Small intestine (tissue), 7 donors: ENCODE results near the gene ZNF608. TPM values are rescaled to one million over a fixed set of nuclear protein-coding genes. Genes with fewer than 3 reads are reported as not detected.
A peak's percentile ranks its signal among the peaks of the same experiment; 100 is the strongest.

Experiments
- DNase-seq, 2 donors: peaks; one replicate each; pipeline versions ENCODE4 v3.0.0 to v3.0.0-alpha.2; 2013
- FAIRE-seq: peaks from 2 replicates; lab custom pipeline; 2012; peaks lifted over from hg19 to GRCh38; lab: Jason Lieb, UNC
- H3K27ac ChIP-seq, 3 donors: one replicate each; pipeline ENCODE4 v1.5.1; 2013; ENCODE audit warnings: low read length in 2 of 3, mild to moderate bottlenecking in 2 of 3, control low read depth in 1 of 3, inconsistent platforms in 1 of 3, low read depth in 1 of 3, moderate library complexity in 1 of 3
- H3K27me3 ChIP-seq, 3 donors: one replicate each; pipeline ENCODE4 v1.6.1; 2013; ENCODE audit warnings: low read length in 3 of 3, inconsistent platforms in 1 of 3; ENCODE audit not compliant: control insufficient read depth in 3 of 3, insufficient read depth in 3 of 3
- H3K36me3 ChIP-seq, 3 donors: one replicate each; pipeline ENCODE4 v1.6.1; 2013; ENCODE audit warnings: low read length in 3 of 3, inconsistent platforms in 1 of 3, low read depth in 1 of 3, mild to moderate bottlenecking in 1 of 3, moderate library complexity in 1 of 3; ENCODE audit not compliant: control insufficient read depth in 3 of 3, insufficient read depth in 2 of 3
- H3K4me1 ChIP-seq, 3 donors: one replicate each; pipeline ENCODE4 v1.6.1; 2013; ENCODE audit warnings: low read length in 2 of 3, inconsistent platforms in 1 of 3, low read depth in 1 of 3, mild to moderate bottlenecking in 1 of 3, moderate library complexity in 1 of 3; ENCODE audit not compliant: control insufficient read depth in 3 of 3, insufficient read depth in 2 of 3
- H3K4me3 ChIP-seq, 3 donors: one replicate each; pipeline ENCODE4 v1.5.1; 2013; ENCODE audit warnings: low read length in 3 of 3, control low read depth in 1 of 3, inconsistent platforms in 1 of 3, low read depth in 1 of 3, mild to moderate bottlenecking in 1 of 3, moderate library complexity in 1 of 3
- H3K9me3 ChIP-seq, 2 donors: one replicate each; pipeline ENCODE4 v1.6.1; 2013; ENCODE audit warnings: low read depth in 1 of 2, low read length in 1 of 2; ENCODE audit not compliant: control insufficient read depth in 2 of 2, insufficient read depth in 1 of 2
- WGBS, 3 donors: extraction: QIAGEN DNeasy Blood & Tissue Kit; methylation state at CpG; one replicate each; pipeline ENCODE4 v1.1.7; 2013; 5-methylcytosine and 5-hydroxymethylcytosine counted together
- polyA plus RNA-seq, 4 donors: library from polyadenylated mRNA; stranded (reverse) in 3 of 4; unstranded in 1 of 4; fragments of 200-250 nt in 3 of 4; fragments of 120-200 nt in 1 of 4; gene quantifications; one replicate each; pipeline versions ENCODE4 v1.2.1 to v1.2.3, GENCODE V29; 2013
- donor health status: healthy with polysubstance abuse.
- donor health status: control.
- donor health status: control.
- donor health status: Bipolar disorder and iron deficiency.
- donor health status: healthy.

ZNF608 gene
- polyA plus RNA-seq, 4 donors: 5.7 to 47.1 (median 12.7) TPM

- H3K27ac ChIP-seq: peak overlapping the region in 1 of 3 donors; percentile 5
- DNase-seq (no peak), FAIRE-seq (no peak)
- H3K27me3 ChIP-seq: no peaks in the 10 kb centered on the region
- WGBS, 3 donors: 74 to 91% (median 87%) methylated on average over 1 of the region's 1 CpG
- H3K4me3 ChIP-seq: no peak overlapping the region
- peaks cover 0 to 6% (median 0%) of the 10 kb centered on the region in 3 donors for H3K36me3 ChIP-seq
- H3K4me1 ChIP-seq: peaks cover 2 to 37% (median 9%) of the 10 kb centered on the region in 3 donors
- no peaks in the 10 kb centered on the region for H3K9me3 ChIP-seq
Observed at GRCh38 chr5:124729720-124730359, 16.6 kb downstream of the ZNF608 start.

- H3K27me3 ChIP-seq: no peaks in the 10 kb centered on the region
- H3K4me3 ChIP-seq: no peak overlapping the region
- peak overlapping the region in 1 of 3 donors; percentile 12 for H3K27ac ChIP-seq
- H3K4me1 ChIP-seq: peaks cover 0 to 29% (median 8%) of the 10 kb centered on the region in 3 donors
- WGBS, 3 donors: 89 to 94% (median 92%) methylated on average over 5 of the region's 5 CpGs
- no peaks in the 10 kb centered on the region for H3K9me3 ChIP-seq
- FAIRE-seq (no peak), DNase-seq (no peak)
- H3K36me3 ChIP-seq: peaks cover 0 to 8% (median 0%) of the 10 kb centered on the region in 3 donors
Observed at GRCh38 chr5:124728968-124729332, 17.5 kb downstream of the ZNF608 start.

DNA sequence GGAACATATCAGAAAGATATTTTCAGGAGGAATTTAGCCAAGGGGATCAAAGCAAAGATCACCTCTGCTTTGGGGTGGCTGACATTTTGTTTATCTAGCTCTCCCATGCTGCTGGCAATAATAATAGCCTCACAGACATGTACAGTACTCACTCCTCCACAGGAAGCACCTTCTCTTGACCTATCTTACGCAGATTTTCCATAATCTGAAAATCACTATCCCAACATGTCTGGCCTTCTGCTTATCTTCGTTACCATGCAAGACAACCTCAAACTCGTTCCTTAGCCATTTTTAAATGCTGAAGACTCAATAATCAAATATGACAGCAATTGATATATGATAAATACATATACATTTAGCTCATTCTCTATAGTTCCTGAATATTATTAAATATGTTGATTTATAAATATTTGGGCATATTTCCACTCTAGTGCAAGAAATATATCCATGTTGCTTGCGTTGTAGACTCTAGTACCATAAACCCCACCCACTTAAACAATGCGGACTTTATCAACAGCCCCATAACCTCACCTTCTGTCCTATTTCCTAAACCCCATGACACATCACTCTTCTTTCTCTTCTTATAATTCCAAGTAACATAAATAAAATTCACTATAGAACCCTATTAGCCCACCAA, 18.0 kb downstream of the ZNF608 start:
- Histone ChIP-seq H3K27ac (no peak overlapping the region), H3K4me3 (no peak overlapping the region), H3K27me3 (no peaks in the 10 kb centered on the region), H3K36me3 (peaks cover 0 to 8% (median 0%) of the 10 kb centered on the region in 3 donors), H3K9me3 (no peaks in the 10 kb centered on the region), H3K4me1 (peaks cover 0 to 28% (median 7%) of the 10 kb centered on the region in 3 donors)
- 77 to 86% (median 85%) methylated on average over 5 of the region's 5 CpGs for WGBS, 3 donors
- FAIRE-seq: no peak
- DNase-seq: no peak

GRCh38 chr5:124726631-124727362, 19.6 kb downstream of the ZNF608 start:
- no peaks in the 10 kb centered on the region for H3K9me3 ChIP-seq
- WGBS, 3 donors: 86 to 95% (median 92%) methylated on average over 5 of the region's 5 CpGs
- peaks cover 0 to 31% (median 4%) of the 10 kb centered on the region in 3 donors for H3K4me1 ChIP-seq
- FAIRE-seq: no peak
- H3K4me3 ChIP-seq: no peak overlapping the region
- H3K36me3 ChIP-seq: peaks cover 0 to 8% (median 0%) of the 10 kb centered on the region in 3 donors
- H3K27me3 ChIP-seq: no peaks in the 10 kb centered on the region
- DNase-seq: no peak
- no peak overlapping the region for H3K27ac ChIP-seq

GRCh38 chr5:124725622-124726258, 20.7 kb downstream of the ZNF608 start:
- Histone ChIP-seq H3K4me3 (no peak overlapping the region), H3K4me1 (peaks cover 0 to 37% (median 4%) of the 10 kb centered on the region in 3 donors), H3K36me3 (peaks cover 0 to 8% (median 0%) of the 10 kb centered on the region in 3 donors), H3K9me3 (no peaks in the 10 kb centered on the region), H3K27ac (no peak overlapping the region), H3K27me3 (no peaks in the 10 kb centered on the region)
- DNase-seq (no peak), FAIRE-seq (no peak)
- 63 to 82% (median 76%) methylated on average over 4 of the region's 4 CpGs for WGBS, 3 donors

DNA sequence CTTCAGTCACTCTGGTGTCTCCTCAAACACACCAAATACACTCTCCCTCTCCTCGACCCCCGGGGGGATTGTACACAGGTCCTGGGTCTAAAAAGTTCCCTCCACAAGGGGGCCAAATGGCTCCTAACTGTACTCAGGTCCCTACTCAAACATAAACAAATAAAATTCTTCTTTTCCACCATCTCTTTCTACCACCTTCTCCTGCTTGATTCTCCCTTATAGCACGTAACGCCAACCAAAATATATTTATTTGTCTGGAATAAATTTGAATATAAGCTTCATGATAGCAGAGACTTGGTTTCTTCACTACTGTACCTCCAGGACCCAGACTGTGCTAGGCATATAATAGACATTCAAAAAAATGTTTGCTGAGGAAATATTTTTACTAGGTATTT, 21.4 kb downstream of the ZNF608 start:
- H3K36me3 ChIP-seq: peaks cover 0 to 8% (median 0%) of the 10 kb centered on the region in 3 donors
- WGBS, 3 donors: 72 to 78% (median 74%) methylated on average over 4 of the region's 4 CpGs
- DNase-seq (no peak), FAIRE-seq (no peak)
- H3K27ac ChIP-seq: no peak overlapping the region
- no peaks in the 10 kb centered on the region for H3K27me3 ChIP-seq
- no peak overlapping the region for H3K4me3 ChIP-seq
- no peaks in the 10 kb centered on the region for H3K9me3 ChIP-seq
- H3K4me1 ChIP-seq: peaks cover 0 to 31% (median 4%) of the 10 kb centered on the region in 3 donors

DNA sequence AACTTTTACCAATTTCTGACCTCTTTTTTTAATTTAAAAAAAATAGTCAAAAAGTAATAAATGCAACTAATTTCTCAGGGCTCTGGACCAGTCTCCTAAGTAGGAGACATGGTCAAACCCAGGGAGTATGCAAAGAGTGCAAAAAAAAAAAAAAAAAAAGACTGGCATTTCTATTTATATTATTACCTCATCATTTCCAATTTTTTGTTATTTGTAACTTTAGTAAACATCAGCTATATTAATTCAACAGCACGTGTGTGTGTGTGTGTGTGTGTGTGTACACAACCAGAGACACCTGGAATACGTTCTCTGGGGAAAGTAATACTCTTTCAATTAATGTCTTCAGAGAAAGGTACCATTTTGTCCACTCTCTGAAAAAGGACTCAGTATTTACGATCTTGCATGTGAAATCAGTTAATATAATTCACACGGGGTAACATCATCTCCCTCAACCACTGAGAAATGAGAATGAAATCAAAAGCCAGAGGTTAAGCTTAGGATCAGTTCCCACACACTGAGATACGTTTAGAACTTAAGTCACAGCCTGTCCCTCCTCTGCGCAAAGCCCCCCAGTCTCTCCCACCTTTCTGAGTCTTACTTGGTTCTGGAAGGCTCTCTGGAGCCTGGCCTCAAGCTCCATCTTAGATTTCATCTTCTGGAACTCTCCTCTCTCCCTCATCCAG, 21.9 kb downstream of the ZNF608 start:
- no peak overlapping the region for H3K27ac ChIP-seq
- FAIRE-seq (no peak), DNase-seq (no peak)
- 74 to 82% (median 81%) methylated on average over 6 of the region's 6 CpGs for WGBS, 3 donors
- peaks cover 0 to 8% (median 0%) of the 10 kb centered on the region in 3 donors for H3K36me3 ChIP-seq
- no peaks in the 10 kb centered on the region for H3K27me3 ChIP-seq
- H3K4me3 ChIP-seq: no peak overlapping the region
- no peaks in the 10 kb centered on the region for H3K9me3 ChIP-seq
- H3K4me1 ChIP-seq: peaks cover 3 to 32% (median 4%) of the 10 kb centered on the region in 3 donors
